NCI-H2107 treated with DMSO at 0.1 percent for 48 hours (cell line): Measurements from ENCODE around the gene ZBTB7C.
A peak's percentile ranks its signal among the peaks of the same experiment; 100 is the strongest.

Experiments used
- DNase-seq: peaks from one replicate; lab custom pipeline; 2025; ENCODE audit not compliant: unreplicated experiment; lab: John Stamatoyannopoulos, UW

Gene ZBTB7C

GRCh38 chr18:48391868-48392267, 17.3 kb downstream of the ZBTB7C start:
- no peak for DNase-seq

- no peak for DNase-seq
Observed at GRCh38 chr18:48390641-48391040, 18.5 kb downstream of the ZBTB7C start.

- no peak for DNase-seq
Observed at GRCh38 chr18:48388478-48388877, 20.7 kb downstream of the ZBTB7C start.

- DNase-seq = no peak
Observed at GRCh38 chr18:48387300-48387699, 21.9 kb downstream of the ZBTB7C start.

GRCh38 chr18:48385596-48385995, 23.6 kb downstream of the ZBTB7C start:
- no peak for DNase-seq

- no peak for DNase-seq
Observed at GRCh38 chr18:48376934-48377333, 32.2 kb downstream of the ZBTB7C start.

- DNase-seq = no peak
Observed at GRCh38 chr18:48376406-48376805, 32.8 kb downstream of the ZBTB7C start.

GRCh38 chr18:48375150-48375800, 33.9 kb downstream of the ZBTB7C start:
- DNase-seq = no peak

- DNase-seq = no peak
Observed at GRCh38 chr18:48374423-48375149, 34.6 kb downstream of the ZBTB7C start.

GRCh38 chr18:48371854-48372602, 37.2 kb downstream of the ZBTB7C start:
- DNase-seq = no peak

GRCh38 chr18:48367557-48367956, 41.6 kb downstream of the ZBTB7C start:
- DNase-seq = no peak

- no peak for DNase-seq
Observed at GRCh38 chr18:48365965-48366364, 43.2 kb downstream of the ZBTB7C start.

- DNase-seq = no peak
Observed at GRCh38 chr18:48364146-48364545, 45.0 kb downstream of the ZBTB7C start.

GRCh38 chr18:48363175-48363574, 46.0 kb downstream of the ZBTB7C start:
- DNase-seq = no peak

GRCh38 chr18:48361801-48362200, 47.4 kb downstream of the ZBTB7C start:
- no peak for DNase-seq

GRCh38 chr18:48360376-48361021, 48.7 kb downstream of the ZBTB7C start:
- DNase-seq = no peak

- DNase-seq = no peak
Observed at GRCh38 chr18:48359626-48360025, 49.6 kb downstream of the ZBTB7C start.

GRCh38 chr18:48358868-48359267, 50.3 kb downstream of the ZBTB7C start:
- DNase-seq = no peak

- peak; percentile 22 for DNase-seq
Observed at GRCh38 chr18:48356909-48357631, 52.1 kb downstream of the ZBTB7C start.

- DNase-seq = no peak
Observed at GRCh38 chr18:48356151-48356745, 52.9 kb downstream of the ZBTB7C start.
